ENCODE data around the gene ZMAT5.

The ZMAT5 gene

GRCh38 chr22:29726512-29727130, 40.2 kb downstream of the ZMAT5 start:
- DNase-seq: no peak

- DNase-seq: no peak
These were observed 40.7 kb downstream of the ZMAT5 start for GRCh38 chr22:29726106-29726505.

- DNase-seq: no peak
These were observed 42.0 kb downstream of the ZMAT5 start for GRCh38 chr22:29724843-29725242.

- no peak for DNase-seq
These were observed 43.0 kb downstream of the ZMAT5 start for GRCh38 chr22:29723766-29724165.

- DNase-seq: no peak
These were observed 44.2 kb downstream of the ZMAT5 start for GRCh38 chr22:29722587-29722986.

- DNase-seq: no peak
These were observed 44.7 kb downstream of the ZMAT5 start for GRCh38 chr22:29722151-29722550.

GRCh38 chr22:29720811-29721323, 45.9 kb downstream of the ZMAT5 start:
- DNase-seq: no peak

- no peak for DNase-seq
These were observed 46.7 kb downstream of the ZMAT5 start, which contains the start of gene CABP7 for GRCh38 chr22:29719899-29720645. Gene CABP7 (plus strand): TSS chr22:29720003. CDS start chr22:29720425, 422 bp downstream.

GRCh38 chr22:29718949-29719898, 47.6 kb downstream of the ZMAT5 start:
- no peak for DNase-seq

GRCh38 chr22:29717789-29718188, 49.0 kb downstream of the ZMAT5 start:
- DNase-seq: no peak

- no peak for DNase-seq
These were observed 49.8 kb downstream of the ZMAT5 start for GRCh38 chr22:29716814-29717545.

- DNase-seq: no peak
These were observed 51.1 kb downstream of the ZMAT5 start for GRCh38 chr22:29715705-29716104.

- DNase-seq: no peak
These were observed 51.6 kb downstream of the ZMAT5 start for GRCh38 chr22:29715240-29715639.

GRCh38 chr22:29713156-29713727, 53.6 kb downstream of the ZMAT5 start:
- DNase-seq: no peak

GRCh38 chr22:29712119-29712518, 54.7 kb downstream of the ZMAT5 start:
- no peak for DNase-seq

GRCh38 chr22:29710922-29711593, 55.7 kb downstream of the ZMAT5 start:
- no peak for DNase-seq

- no peak for DNase-seq
These were observed 56.6 kb downstream of the ZMAT5 start for GRCh38 chr22:29710193-29710592.

- no peak for DNase-seq
These were observed 59.3 kb downstream of the ZMAT5 start for GRCh38 chr22:29707471-29707870.

- no peak for DNase-seq
These were observed 59.8 kb downstream of the ZMAT5 start for GRCh38 chr22:29707010-29707409.

GRCh38 chr22:29706486-29706885, 60.3 kb downstream of the ZMAT5 start:
- DNase-seq: no peak

- no peak for DNase-seq
These were observed 61.2 kb downstream of the ZMAT5 start for GRCh38 chr22:29705651-29706050.

Measured in NCI-H1417 treated with DMSO at 0.1 percent for 48 hours (cell line).